Activated T-cell treated with anti-CD3 and anti-CD28 coated beads, Interleukin-2, amount 50 U/mL, for 1 hour (primary cell): ENCODE data around the gene MAP2K7.
"Not testable (repeated sequence)": the region's sequence is repeated elsewhere in the genome, so short reads cannot be mapped to it uniquely, and the experiment has no call there.

Experiments used
- DNase-seq: peaks from one replicate; pipeline ENCODE4 v3.0.0-alpha.2; 2020

MAP2K7 gene

GRCh38 chr19:7908742-7909461 is 5.2 kb downstream of the MAP2K7 start:
- no peak for DNase-seq

DNA sequence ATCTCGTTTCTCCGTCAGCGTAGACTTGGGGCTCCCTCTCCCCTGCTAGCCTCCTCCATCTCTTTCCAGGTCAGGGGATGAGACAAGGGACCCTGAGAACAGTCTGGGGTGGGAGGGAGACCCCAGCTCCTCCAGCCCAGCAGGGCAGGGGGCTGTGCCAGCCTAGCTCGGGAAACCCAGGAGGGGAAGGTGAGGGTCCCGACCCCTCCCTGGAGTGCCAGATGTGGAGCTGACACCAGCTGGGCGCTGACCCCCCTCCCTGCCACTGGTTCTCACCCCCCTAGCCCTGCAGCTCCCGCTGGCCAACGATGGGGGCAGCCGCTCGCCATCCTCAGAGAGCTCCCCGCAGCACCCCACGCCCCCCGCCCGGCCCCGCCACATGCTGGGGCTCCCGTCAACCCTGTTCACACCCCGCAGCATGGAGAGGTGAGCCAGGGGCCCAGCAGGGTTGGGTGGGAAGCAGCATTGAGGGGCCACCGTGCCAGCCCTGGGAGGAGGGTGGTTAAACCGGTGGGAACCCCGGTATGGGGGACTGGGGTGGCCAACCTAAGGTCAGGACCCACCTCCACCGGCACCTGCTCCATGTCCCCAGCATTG is 5.9 kb downstream of the MAP2K7 start:
- no peak for DNase-seq

- no peak for DNase-seq
Observed at GRCh38 chr19:7910321-7911161, 6.9 kb downstream of the MAP2K7 start.

DNA sequence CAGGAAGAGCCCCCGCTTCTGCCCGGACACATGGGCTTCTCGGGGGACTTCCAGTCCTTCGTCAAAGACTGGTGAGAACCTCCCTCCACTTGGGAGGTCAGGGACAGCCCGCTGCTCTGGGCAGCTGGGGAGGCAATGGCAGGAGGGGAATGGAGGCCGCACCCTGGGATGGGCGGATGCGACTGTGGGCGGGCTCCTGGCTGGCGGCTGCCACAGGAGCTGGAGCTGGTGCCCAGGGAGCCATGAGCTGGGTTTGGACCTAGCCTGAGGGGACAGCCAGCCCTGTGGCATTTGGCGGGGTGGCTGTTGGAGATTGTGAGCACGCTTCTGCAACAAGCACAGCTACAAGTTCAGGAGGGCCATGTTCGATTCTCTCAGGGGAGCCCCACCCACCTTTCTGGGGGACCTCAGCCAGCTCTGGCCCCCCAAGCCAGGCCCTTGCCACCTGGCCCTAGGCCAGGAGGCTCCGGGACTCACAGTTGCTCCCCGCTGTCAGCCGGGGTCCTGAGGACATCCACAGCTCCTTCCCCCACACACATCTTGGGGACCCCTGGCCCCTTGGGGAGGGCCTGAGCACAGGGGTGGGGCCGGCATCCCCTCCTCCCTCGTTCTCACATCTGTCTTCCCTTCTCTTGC is 7.9 kb downstream of the MAP2K7 start:
- no peak for DNase-seq

DNA sequence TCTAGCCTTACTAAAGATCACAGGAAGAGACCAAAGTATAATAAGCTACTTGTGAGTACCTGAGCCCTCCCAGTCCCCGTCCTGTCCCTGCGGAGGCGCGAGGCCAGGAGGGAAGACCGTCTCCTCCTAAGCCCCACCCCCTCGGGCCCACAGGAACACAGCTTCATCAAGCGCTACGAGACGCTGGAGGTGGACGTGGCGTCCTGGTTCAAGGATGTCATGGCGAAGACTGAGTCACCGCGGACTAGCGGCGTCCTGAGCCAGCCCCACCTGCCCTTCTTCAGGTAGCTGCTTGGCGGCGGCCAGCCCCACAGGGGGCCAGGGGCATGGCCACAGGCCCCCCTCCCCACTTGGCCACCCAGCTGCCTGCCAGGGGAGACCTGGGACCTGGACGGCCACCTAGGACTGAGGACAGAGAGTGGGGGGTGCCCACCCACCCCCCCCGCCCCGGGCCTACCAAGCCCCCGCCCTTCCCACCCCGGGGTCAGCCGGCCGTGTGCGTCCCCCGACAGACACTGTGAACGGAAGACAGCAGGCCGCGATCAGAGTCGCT is 8.5 kb downstream of the MAP2K7 start:
- DNase-seq, result no peak

- DNase-seq, result no peak
Observed at GRCh38 chr19:7912697-7913564, 9.3 kb downstream of the MAP2K7 start.

- no peak for DNase-seq
Observed at GRCh38 chr19:7913652-7914051, 10.0 kb downstream of the MAP2K7 start.

DNA sequence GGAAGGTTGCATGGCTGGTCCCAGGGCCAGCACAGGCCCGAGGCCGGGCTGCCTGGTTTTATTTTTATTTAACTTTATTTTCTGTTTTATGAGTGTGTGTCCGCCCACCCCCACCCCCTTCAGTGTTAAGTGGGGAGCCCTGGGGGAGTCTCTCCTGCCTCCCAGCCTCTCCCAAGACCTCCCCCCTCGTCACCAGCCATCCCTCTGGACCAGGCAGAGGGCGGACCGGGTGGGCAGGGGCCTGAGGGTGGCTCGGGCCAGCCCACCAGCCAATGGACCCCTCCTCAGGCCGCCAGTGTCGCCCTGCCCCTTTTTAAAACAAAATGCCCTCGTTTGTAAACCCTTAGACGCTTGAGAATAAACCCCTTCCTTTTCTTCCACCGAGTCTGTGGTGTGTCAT is 10.4 kb downstream of the MAP2K7 start:
- DNase-seq, result no peak

DNA sequence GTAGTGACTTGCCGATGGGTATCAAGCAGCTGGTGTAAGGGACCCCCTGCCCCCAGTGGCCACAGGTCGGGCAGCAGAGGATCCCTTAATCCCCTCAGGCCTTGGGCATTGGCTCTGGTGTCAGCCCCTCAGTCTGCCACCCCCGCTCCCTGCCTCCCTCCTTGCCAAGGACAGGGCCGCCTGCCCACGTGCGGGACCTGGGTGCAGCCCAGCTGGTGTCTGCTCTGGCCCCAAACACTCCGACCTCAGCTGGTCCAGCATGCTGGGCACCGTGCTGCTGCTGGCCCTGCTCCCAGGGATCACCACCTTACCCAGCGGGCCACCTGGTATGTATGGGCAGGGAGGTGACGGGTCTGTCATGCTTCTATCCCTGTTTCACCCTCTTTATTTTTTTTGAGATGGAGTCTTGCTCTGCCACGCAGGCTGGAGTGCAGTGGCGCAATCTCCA is 10.9 kb downstream of the MAP2K7 start, which contains the start of gene TGFBR3L:
TSS of gene TGFBR3L (plus strand) at position 233 of the 448 bp plus-strand sequence.
- DNase-seq, result no peak

- no peak for DNase-seq
Observed at GRCh38 chr19:7915250-7916102, 11.8 kb downstream of the MAP2K7 start.

- peak; percentile 59 for DNase-seq
Observed at GRCh38 chr19:7916103-7916954, 12.7 kb downstream of the MAP2K7 start.

- DNase-seq, result no peak
Observed at GRCh38 chr19:7916955-7917266, 13.2 kb downstream of the MAP2K7 start.

- DNase-seq, result peak; percentile 72
Observed at GRCh38 chr19:7917267-7918061, 13.8 kb downstream of the MAP2K7 start.

GRCh38 chr19:7918062-7918614 is 14.5 kb downstream of the MAP2K7 start:
- not testable (repeated sequence) for DNase-seq

DNA sequence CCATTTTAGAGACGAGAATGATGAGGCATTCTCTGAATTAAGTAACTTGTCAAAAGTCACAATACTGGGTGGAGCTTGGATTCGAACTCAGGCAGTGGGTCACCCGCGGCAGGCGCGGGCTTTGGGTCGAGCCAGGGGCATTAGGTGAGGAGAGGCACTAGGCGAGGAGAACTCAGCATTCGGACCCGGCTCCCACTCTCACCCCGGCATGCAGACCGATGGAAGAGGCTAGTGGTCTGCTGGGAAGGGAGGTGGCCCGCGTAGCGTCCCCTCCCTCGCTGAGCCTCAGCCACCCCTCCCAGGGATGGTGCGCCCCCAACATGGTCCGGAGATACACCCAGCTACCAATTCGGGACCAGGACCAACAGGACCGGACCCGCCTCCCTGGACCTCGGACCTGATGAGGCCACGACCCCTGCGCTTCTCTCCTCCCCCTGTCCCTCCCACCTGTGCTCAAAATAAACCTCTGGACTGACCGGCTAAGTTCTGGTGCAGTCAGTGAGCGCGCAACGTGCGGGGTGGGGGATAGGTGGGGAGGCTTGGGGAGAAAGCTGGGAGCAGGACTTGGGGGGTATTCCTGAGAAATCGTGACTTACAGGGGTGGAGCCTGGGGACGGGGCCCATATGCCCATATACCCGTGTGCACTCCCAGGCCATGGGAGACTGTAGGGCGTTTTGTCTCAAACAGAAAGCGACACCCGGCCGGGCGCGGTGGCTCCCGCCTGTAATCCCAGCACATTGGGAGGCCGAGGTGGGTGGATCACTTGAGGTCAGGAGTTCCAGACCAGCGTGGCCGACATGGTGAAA is 15.1 kb downstream of the MAP2K7 start:
- no peak for DNase-seq

DNA sequence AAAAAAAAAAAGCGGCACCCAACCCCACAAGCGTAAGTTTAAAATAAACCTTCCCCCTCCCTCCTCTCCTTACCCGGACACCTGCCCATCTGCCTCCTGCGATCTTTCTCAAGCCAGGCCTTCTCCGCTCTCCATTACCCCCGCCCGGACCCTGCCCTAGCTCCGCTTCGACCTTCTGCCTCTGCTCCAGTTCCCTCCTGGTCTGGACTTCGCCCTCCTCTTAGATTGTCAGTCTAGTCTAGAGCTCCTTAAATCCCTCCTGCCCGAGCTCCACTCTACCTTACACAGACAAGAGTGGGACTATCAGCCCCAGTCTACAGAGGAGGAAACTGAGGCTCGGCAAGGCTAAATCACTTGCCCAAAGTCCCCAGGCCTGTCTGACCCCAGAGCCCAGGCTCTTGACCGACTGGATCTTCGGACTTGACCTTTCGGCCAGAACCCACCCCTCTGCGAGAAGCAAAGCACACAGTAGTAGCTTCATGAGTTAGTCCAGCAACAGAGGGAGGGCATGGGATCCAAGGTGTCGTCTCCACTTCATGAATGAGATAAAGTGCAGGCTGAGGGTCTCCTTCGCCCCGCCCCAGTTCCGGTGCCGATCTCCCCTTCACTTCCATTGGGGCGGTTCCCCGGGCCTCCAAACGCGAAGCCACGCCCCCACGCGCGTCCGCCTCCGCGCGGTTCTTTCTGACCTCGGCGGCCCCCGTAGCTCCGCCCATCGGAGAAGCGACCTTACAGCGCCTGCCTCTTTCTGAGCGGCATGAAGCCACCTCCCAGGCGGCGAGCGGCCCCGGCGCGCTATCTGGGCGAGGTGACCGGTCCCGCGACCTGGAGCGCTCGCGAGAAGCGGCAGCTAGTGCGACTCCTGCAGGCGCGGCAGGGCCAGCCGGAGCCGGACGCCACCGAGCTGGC is 16.2 kb downstream of the MAP2K7 start, which contains the start of gene SNAPC2:
TSS of gene SNAPC2 (plus strand) at position 729 of the 909 bp plus-strand sequence. CDS start at position 758, 29 bp downstream.
- DNase-seq, result peak; percentile 97
